Activated CD8-positive, alpha-beta memory T cell treated with anti-CD3 and anti-CD28 coated beads, Interleukin-2, amount 50 U/mL, for 24 hours (primary cell): Measurements from ENCODE around the gene NPPB.

ENCODE experiments used
- DNase-seq: peaks from one replicate; pipeline ENCODE4 v3.0.0-alpha.2; 2020; ENCODE audit errors: extremely low read depth

NPPB gene

DNA sequence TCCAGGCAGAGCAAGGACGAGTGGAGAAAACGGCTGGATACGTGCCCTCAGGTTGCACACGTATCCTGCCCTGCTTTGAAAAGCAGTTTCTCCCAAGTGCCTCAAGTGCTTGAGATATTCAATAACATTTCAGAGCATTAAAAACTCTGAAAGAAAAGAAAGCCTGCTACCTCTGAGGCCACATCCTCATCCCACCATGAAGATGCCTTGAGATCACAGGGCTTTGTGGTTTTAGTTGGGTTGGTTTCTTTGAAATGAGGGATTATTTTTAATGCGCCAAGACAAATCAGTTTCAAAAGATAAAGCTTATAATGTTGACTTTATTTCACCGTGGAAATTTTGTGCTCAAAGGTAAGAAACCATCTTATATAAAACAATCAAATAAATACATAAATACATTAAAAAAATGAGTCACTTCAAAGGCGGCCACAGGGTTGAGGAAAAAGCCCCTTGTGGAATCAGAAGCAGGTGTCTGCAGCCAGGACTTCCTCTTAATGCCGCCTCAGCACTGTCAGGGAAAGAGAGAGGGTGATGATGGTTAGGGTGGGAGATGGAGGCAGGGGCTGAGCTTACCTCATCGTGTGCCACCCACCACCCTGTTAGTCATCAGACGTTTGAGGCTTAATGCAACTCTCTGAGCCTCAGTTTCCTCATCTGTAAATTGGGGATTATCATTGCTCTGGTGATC, 1.4 kb downstream of the NPPB start:
- no peak for DNase-seq

DNA sequence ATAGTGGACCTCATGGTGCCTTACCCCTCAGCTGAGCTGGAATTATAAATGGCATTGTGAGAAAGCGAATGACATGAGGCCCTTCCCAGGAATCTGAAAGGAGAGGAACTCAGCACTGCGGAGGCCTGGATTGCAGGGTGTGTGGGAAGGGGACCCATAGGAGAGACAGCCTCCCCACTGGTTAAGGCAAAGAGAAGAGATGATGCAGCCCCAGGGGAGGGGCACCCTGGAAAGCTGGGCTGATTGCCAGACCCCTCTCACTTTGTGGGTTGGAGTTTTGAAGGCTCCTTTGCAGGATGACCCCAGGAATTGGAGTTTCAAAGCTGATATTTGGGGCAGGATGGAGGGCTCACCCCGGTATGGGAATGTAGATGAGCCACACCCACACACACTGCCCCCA, 2.0 kb downstream of the NPPB start:
- DNase-seq: no peak

DNA sequence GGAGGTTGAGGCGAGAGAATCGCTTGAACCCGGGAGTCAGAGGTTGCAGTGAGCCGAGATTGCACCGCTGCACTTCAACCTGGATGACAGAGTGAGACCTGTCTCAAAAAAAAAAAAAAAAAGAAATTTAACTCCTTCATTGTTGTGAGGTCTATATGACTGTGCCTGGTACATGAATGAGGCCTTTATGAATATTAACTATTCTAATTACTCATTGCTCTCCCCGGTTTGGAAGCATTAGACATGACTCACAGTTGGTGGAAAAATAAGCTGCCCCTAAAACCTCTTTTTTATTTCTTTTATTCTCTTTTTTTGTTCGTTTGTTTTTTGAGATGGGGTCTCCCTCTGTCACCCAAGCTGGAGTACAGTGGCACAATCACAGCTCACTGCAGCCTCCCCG, 3.3 kb downstream of the NPPB start:
- DNase-seq: no peak

- DNase-seq: no peak
These were observed 4.2 kb downstream of the NPPB start for GRCh38 chr1:11854519-11854918.

- no peak for DNase-seq
These were observed 7.6 kb downstream of the NPPB start for GRCh38 chr1:11851180-11851579.

GRCh38 chr1:11850156-11850555, 8.6 kb downstream of the NPPB start:
- no peak for DNase-seq

DNA sequence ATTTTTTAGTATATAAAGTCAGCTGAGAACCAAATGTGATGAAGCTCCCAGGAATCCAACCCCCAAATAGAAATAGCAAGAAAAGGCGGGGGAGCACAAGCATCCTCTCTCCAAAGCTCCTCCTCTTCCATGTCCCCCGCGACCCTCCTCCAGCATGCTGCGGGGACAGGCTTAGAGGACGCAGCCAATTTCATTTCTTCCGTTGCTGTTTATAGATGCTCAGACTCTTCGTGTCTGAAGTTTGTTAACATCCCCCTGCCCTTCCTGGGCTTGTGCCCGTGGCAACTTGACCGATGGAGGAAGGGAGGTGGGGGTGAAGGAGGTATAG, 10.4 kb downstream of the NPPB start:
- DNase-seq: no peak

GRCh38 chr1:11847667-11848372, 10.9 kb downstream of the NPPB start, which contains the start of gene NPPA:
TSS of gene NPPA (minus strand) at chr1:11847783. CDS start at chr1:11847684, 99 bp downstream.
- no peak for DNase-seq

DNA sequence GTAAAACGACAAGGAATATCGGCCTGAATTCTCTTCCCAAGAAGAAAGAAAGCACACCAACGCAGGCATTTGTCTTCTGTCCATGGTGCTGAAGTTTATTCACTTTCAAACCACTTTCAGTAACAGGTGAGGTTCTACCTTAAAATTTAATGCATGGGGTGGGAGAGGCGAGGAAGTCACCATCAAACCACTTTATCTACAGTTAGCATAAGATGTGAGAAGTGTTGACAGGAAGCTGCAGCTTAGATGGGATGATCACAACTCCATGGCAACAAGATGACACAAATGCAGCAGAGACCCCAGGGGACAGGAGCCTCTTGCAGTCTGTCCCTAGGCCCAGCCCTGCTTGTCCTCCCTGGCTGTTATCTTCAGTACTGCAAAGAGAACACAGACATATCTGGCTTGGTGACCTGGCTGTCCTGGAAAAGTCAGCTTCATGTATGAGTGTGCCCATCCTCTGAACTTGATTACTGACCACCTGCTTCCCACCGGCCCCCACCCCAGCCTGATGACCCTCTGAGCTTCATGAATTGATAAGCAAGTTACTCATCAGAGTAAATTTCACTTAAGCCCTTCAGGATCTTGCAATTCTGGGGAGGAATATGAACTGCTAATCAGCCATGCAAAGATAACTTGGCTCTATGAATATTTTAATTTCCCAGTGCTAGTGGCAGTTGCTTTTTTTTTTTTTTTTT, 13.0 kb downstream of the NPPB start:
- no peak for DNase-seq

DNA sequence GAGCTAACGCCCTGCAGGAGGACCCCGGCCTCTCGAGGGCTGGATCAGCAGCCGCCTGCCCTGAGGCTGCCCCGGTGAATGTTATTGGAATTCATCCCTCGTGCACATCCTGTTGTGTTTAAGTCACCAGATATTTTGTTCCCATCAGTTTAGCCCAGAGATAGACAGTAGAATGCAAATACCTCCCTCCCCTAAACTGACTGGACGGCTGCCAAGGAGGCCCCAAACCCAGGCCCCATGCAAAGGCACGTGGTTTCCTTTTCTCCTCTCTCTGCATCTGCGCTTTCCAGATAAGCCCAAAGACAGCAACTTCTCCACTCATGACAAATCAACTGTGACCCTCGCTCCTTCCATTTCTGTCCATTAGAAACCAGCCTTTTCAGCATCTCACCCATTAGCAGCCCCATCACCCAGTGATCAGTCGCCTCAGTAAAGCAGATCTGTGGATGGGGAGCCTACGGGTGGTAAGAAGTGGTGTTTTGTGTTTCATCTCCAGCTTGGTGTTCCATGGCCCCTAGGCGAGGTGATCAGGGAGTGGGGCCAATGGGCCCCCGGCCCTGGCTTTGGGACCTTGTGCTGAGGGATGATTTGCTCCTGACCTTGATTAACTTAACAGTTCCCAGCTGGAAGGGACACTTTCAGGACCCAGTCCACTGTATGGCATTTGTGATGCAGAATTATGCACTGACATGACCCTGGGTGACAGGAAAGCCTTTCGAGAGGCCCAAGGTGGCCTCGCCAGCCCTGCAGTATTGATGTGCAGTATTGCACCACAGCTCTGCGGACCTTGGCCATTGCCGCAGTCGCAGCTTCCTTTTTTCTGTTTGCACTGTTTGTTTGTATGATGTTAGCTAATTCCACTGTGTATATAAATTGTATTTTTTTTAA, 16.3 kb downstream of the NPPB start:
- DNase-seq: no peak

GRCh38 chr1:11841245-11842153, 17.2 kb downstream of the NPPB start:
- no peak for DNase-seq

DNA sequence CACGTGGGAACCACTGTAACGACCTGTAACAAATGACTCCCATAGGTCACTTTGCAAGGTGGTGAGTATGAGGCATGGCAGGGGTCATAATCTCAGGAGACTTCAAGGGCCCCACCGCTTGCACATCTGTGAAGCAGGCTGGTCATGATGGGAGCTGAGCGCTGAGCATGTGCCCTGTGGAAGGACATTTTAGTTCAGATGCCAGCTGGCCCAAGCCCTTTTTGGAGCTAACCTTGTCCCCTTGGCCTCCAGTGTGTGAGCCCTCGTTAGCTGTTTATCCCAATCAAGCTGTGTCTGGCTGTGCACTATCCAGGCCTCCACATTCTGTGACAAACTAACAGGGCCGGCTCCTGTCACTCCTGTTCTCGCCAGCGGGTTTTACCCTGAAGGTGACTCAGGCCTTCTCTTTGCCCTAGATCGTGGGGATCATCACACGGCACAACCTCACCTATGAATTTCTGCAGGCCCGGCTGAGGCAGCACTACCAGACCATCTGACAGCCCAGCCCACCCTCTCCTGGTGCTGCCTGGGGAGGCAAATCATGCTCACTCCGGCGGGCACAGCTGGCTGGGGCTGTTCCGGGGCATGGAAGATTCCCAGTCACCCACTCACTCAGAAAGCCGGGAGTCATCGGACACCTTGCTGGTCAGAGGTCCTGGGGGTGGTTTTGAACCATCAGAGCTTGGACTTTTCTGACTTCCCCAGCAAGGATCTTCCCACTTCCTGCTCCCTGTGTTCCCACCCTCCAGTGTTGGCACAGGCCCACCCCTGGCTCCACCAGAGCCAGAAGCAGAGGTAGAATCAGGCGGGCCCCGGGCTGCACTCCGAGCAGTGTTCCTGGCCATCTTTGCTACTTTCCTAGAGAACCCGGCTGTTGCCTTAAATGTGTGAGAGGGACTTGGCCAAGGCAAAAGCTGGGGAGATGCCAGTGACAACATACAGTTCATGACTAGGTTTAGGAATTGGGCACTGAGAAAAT, 18.7 kb downstream of the NPPB start:
- DNase-seq: no peak

- DNase-seq: peak; percentile 8
These were observed 20.1 kb downstream of the NPPB start for GRCh38 chr1:11838349-11839272.

GRCh38 chr1:11837767-11838348, 20.9 kb downstream of the NPPB start:
- no peak for DNase-seq

GRCh38 chr1:11836955-11837766, 21.6 kb downstream of the NPPB start:
- no peak for DNase-seq

- DNase-seq: no peak
These were observed 23.1 kb downstream of the NPPB start for GRCh38 chr1:11835441-11836225.

DNA sequence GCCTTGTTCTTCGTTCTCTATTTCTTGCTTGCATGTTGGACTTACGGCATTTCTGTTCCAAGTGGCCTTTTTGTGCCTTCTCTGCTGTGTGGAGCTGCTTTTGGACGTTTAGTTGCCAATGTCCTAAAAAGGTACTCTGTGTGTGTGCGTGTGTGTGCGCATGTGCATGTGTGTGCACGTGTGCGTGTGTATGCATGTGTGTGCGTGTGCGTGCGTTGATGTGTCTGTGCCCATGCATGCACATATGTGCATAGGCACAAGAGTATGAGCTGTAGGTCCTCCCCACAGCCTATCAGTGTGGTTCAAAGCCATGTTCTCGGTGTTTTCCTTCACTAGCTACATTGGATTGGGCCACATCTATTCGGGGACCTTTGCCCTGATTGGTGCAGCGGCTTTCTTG, 24.8 kb downstream of the NPPB start:
- no peak for DNase-seq
